Panc1 (cell line): ENCODE measurements around the gene ITGB3.

Experiments
- POLR2AphosphoS5 ChIP-seq: IDR thresholded peaks from 2 replicates; pipeline ENCODE4 v1.6.1; 2012; ENCODE audit warnings: mild to moderate bottlenecking, low read depth, low read length, moderate library complexity
- TCF7L2 ChIP-seq: IDR thresholded peaks from 2 replicates; pipeline ENCODE4 v1.6.1; 2011; ENCODE audit warnings: mild to moderate bottlenecking, low read depth, low read length, inconsistent platforms
- TF ChIP-seq, protein P1 (sequence below): fragments of 450-650 bp; IDR thresholded peaks from 2 replicates; pipeline ENCODE4 v1.5.1; 2017; ENCODE audit warnings: mild to moderate bottlenecking
- TF ChIP-seq, protein P2 (sequence below), 2 experiments: IDR thresholded peaks; 2 replicates each; pipeline ENCODE4 v1.6.1; 2011 to 2012; ENCODE audit warnings: low read depth in 2 of 2, control low read depth in 1 of 2, low read length in 1 of 2, mild to moderate bottlenecking in 1 of 2, moderate library complexity in 1 of 2; ENCODE audit not compliant: insufficient read depth in 1 of 2

- TF ChIP-seq, protein P1, sequence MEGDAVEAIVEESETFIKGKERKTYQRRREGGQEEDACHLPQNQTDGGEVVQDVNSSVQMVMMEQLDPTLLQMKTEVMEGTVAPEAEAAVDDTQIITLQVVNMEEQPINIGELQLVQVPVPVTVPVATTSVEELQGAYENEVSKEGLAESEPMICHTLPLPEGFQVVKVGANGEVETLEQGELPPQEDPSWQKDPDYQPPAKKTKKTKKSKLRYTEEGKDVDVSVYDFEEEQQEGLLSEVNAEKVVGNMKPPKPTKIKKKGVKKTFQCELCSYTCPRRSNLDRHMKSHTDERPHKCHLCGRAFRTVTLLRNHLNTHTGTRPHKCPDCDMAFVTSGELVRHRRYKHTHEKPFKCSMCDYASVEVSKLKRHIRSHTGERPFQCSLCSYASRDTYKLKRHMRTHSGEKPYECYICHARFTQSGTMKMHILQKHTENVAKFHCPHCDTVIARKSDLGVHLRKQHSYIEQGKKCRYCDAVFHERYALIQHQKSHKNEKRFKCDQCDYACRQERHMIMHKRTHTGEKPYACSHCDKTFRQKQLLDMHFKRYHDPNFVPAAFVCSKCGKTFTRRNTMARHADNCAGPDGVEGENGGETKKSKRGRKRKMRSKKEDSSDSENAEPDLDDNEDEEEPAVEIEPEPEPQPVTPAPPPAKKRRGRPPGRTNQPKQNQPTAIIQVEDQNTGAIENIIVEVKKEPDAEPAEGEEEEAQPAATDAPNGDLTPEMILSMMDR: no peak
- TF ChIP-seq, protein P2, sequence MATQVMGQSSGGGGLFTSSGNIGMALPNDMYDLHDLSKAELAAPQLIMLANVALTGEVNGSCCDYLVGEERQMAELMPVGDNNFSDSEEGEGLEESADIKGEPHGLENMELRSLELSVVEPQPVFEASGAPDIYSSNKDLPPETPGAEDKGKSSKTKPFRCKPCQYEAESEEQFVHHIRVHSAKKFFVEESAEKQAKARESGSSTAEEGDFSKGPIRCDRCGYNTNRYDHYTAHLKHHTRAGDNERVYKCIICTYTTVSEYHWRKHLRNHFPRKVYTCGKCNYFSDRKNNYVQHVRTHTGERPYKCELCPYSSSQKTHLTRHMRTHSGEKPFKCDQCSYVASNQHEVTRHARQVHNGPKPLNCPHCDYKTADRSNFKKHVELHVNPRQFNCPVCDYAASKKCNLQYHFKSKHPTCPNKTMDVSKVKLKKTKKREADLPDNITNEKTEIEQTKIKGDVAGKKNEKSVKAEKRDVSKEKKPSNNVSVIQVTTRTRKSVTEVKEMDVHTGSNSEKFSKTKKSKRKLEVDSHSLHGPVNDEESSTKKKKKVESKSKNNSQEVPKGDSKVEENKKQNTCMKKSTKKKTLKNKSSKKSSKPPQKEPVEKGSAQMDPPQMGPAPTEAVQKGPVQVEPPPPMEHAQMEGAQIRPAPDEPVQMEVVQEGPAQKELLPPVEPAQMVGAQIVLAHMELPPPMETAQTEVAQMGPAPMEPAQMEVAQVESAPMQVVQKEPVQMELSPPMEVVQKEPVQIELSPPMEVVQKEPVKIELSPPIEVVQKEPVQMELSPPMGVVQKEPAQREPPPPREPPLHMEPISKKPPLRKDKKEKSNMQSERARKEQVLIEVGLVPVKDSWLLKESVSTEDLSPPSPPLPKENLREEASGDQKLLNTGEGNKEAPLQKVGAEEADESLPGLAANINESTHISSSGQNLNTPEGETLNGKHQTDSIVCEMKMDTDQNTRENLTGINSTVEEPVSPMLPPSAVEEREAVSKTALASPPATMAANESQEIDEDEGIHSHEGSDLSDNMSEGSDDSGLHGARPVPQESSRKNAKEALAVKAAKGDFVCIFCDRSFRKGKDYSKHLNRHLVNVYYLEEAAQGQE (IDR thresholded peaks at IDR 0.05; ENCODE audit: insufficient read depth in 1 of 2, low read depth in 2 of 2, low read length in 1 of 2): no peak
- no peak for TF ChIP-seq POLR2AphosphoS5
- TF ChIP-seq TCF7L2: no peak
Observed at GRCh38 chr17:47225436-47225858, 28.2 kb upstream of the ITGB3 start.
